ENCODE results near the gene CAMK2G. TPM values are rescaled to one million over a fixed set of nuclear protein-coding genes. Genes with fewer than 3 reads are reported as not detected.

Gene CAMK2G
- total and polyA plus RNA-seq, 9 donors, result 9.8 to 42.9 (median 16.7) TPM

DNA sequence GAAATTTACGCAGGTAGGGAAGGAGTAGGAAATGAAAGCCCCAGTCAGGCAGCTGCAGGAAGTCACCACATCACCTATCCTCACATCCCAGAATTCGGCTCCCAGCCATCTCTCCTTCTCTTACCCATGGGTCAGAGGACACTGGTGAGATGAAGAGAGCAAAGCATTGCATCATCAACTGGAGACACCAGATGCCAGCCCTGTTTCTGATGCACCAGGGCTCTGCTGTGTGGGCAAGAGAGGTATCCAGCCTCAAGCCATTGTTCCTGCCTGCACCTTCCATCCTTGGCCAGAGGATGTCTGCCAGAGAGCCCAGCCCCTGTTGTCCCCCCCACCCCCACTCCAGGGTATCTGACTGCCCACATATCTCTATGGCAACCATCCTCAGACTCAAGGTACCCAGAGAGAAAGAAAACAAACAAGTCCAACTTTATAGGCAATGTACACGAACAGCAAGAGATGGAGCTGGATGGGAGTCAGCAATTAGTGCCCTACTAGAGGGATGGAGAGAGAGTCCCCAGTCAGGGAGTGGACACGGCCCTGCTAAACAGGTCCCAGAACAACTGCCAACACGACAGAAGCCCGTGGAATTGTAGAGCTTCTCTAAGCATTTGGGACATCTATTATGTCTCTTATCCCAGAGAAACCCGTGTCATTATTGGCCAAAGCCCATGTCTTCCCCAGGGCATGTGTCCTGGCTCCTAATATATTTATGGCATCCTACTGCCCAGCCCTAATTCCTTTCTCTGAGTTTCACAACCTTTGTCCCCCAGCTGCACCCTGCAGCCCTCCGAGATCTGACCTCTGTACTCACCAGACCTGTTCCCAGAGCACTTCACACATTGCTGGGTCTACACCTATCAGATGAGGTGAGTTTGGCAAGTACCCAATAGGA lies 2.8 kb downstream of the CAMK2G start:
- Histone ChIP-seq H3K9me3 (no peaks in the 10 kb centered on the region), H3K4me1 (ENCODE audit: insufficient read depth) (peaks cover 3% of the 10 kb centered on the region), H3K4me3 (no peak overlapping the region), H3K27ac (no peak overlapping the region), H3K27me3 (no peaks in the 10 kb centered on the region), H3K36me3 (no peaks in the 10 kb centered on the region)
- 68 to 82% (median 81%) methylated on average over 8 of the region's 8 CpGs for WGBS, 3 donors
- TF ChIP-seq EP300 (IDR thresholded peaks at IDR 0.05) (no peak), POLR2A (IDR thresholded peaks at IDR 0.05) (no peak)
- TF ChIP-seq, protein P1, sequence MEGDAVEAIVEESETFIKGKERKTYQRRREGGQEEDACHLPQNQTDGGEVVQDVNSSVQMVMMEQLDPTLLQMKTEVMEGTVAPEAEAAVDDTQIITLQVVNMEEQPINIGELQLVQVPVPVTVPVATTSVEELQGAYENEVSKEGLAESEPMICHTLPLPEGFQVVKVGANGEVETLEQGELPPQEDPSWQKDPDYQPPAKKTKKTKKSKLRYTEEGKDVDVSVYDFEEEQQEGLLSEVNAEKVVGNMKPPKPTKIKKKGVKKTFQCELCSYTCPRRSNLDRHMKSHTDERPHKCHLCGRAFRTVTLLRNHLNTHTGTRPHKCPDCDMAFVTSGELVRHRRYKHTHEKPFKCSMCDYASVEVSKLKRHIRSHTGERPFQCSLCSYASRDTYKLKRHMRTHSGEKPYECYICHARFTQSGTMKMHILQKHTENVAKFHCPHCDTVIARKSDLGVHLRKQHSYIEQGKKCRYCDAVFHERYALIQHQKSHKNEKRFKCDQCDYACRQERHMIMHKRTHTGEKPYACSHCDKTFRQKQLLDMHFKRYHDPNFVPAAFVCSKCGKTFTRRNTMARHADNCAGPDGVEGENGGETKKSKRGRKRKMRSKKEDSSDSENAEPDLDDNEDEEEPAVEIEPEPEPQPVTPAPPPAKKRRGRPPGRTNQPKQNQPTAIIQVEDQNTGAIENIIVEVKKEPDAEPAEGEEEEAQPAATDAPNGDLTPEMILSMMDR (IDR thresholded peaks at IDR 0.05), result no peak
- no peak for DNase-seq
- intact Hi-C loops (cut with DNase I), result no loop called here

DNA sequence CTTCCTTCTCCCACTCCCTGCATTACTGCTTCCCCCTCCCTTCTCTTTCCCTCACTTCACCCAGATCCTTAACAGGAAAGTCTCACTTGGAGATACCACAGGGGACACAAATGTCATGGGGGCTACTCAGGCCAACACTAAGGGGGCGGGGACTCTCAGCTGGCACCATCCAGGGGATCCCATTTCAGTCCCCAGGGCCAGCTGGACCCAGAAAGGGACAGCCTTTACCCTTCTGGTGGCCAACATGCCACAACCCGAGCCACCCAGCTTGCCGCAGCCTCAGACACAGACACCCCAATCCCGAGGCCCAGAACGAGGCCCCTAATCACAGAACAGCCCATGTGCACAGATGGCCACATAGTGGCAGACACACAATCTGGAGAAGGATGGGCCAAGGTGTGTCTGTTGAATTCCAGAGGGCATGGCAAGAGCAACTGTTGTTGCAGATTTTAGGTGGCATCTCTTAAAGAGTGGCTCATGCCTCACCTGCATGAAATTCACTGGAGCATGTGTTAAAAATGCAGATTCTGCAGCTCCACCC lies 5.6 kb downstream of the CAMK2G start:
- H3K4me1 ChIP-seq (ENCODE audit: insufficient read depth), result no peaks in the 10 kb centered on the region
- DNase-seq, result no peak
- WGBS, 3 donors, result 84 to 91% (median 88%) methylated on average over 5 of the region's 5 CpGs
- no peak overlapping the region for H3K27ac ChIP-seq
- H3K27me3 ChIP-seq, result no peaks in the 10 kb centered on the region
- no peak overlapping the region for H3K4me3 ChIP-seq
- no peaks in the 10 kb centered on the region for H3K36me3 ChIP-seq
- no peaks in the 10 kb centered on the region for H3K9me3 ChIP-seq
- TF ChIP-seq EP300 (IDR thresholded peaks at IDR 0.05), result no peak
- TF ChIP-seq POLR2A (IDR thresholded peaks at IDR 0.05), result no peak
- TF ChIP-seq, protein P1 (IDR thresholded peaks at IDR 0.05), result no peak
- intact Hi-C loops (cut with DNase I), result no loop called here

DNA sequence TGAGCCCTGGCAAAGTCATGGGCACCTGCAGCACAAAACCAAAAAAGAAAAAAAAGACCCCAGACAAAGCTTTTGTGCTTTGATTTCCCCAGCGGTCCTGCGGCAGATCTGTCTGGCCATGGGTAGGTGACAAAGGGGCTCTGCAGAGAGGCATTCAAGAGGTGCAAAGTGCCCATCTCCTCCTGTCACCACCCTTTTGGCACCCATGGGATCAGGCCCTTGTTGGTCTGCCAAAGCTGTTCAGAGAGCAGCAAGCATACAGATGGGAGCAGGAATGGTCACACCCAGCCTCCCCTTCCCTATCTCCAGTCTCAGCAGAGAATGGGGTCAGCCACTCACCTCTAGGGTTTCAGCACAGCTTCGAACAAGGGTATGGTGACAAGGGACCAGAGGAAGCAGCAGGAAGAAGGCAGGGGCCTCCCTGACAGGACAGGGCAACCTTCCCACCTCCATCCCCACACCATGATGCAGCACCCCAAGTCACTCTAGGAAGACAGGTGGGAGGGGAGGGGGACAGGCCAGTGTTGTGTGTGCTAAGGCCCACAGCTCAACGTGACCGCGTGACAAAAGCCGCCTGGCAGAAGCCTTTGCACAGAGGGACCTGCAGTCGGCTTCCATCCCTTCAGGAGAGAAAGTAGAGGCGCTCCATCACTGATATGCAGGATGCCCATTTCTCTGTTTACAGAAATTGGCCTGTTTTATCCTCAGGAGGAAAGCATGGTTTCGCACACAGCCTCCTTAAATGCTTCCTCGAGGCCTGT lies 6.3 kb downstream of the CAMK2G start:
- WGBS, 3 donors, result 84 to 88% (median 87%) methylated on average over 11 of the region's 11 CpGs
- no peak overlapping the region for H3K4me3 ChIP-seq
- DNase-seq, result no peak
- TF ChIP-seq POLR2A (IDR thresholded peaks at IDR 0.05) (no peak), EP300 (IDR thresholded peaks at IDR 0.05) (no peak)
- TF ChIP-seq, protein P1 (IDR thresholded peaks at IDR 0.05), result no peak
- no peaks in the 10 kb centered on the region for H3K27me3 ChIP-seq
- no peaks in the 10 kb centered on the region for H3K36me3 ChIP-seq
- H3K27ac ChIP-seq, result no peak overlapping the region
- intact Hi-C loops (cut with DNase I), result no loop called here
- H3K9me3 ChIP-seq, result no peaks in the 10 kb centered on the region
- H3K4me1 ChIP-seq (ENCODE audit: insufficient read depth), result no peaks in the 10 kb centered on the region

DNA sequence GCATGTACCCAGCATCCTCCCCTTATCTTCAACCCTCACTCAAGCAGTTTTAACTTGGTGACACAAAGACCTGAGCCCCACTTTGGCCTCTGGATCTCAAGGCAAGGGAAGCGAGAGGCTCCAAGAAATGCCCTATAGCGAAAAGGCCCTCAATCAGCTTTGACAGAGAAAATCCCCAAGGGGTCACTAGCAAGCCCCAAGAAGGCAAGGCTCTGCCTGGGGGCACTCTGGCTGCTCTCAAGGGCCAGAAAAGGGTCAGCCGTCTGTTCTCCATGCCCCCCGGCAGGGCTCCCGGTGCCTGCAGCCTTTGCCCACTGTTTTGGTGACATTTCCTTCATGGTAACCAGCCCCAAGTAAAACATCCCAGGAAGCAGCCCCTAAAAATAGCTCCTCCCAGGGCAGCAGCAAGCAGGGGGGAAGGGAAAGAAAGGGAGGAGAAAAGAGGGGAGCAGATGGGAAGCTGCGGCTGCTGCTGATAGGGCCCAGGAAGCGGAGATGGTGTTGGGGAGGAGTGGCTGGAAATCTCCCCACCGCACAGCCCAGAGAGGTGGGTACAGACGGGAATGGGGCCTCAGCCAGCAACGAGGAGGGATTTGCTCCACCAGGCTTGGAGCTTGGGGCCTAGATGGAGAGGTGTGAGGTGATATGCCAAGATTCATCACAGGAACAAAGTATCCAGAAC lies 7.1 kb downstream of the CAMK2G start:
- Histone ChIP-seq H3K4me1 (ENCODE audit: insufficient read depth) (no peaks in the 10 kb centered on the region), H3K36me3 (no peaks in the 10 kb centered on the region), H3K27ac (no peak overlapping the region), H3K27me3 (no peaks in the 10 kb centered on the region), H3K9me3 (no peaks in the 10 kb centered on the region), H3K4me3 (no peak overlapping the region)
- DNase-seq, result no peak
- intact Hi-C loops (cut with DNase I), result no loop called here
- 46 to 63% (median 55%) methylated on average over 10 of the region's 10 CpGs for WGBS, 3 donors
- TF ChIP-seq POLR2A (IDR thresholded peaks at IDR 0.05) (no peak), EP300 (IDR thresholded peaks at IDR 0.05) (no peak)
- TF ChIP-seq, protein P1 (IDR thresholded peaks at IDR 0.05), result no peak

Data from ovary (tissue), 9 donors.